Skin epidermis (tissue), 12 donors: ENCODE data around the gene ATP6V1G3.
"Not testable (repeated sequence)": the region's sequence is repeated elsewhere in the genome, so short reads cannot be mapped to it uniquely, and the experiment has no call there.

Source experiments
- H3K27ac ChIP-seq, 21 experiments: fragments of 200-600 bp; sonication (generic) in 11 of 21; one replicate each; pipeline ENCODE4 v1.5.0; 2020; ENCODE audit warnings: mild to moderate bottlenecking in 3 of 21, inconsistent platforms in 2 of 21, moderate library complexity in 2 of 21
- H3K4me3 ChIP-seq, 7 experiments: fragments of 200-600 bp; sonication (generic) in 2 of 7; one replicate each; pipeline ENCODE4 v1.5.0; 2020; ENCODE audit warnings: inconsistent platforms in 2 of 7, mild to moderate bottlenecking in 2 of 7, moderate library complexity in 1 of 7

ATP6V1G3 gene

GRCh38 chr1:198544265-198544664, 3.8 kb upstream of the ATP6V1G3 start:
- Histone ChIP-seq H3K27ac (peak overlapping the region in 1 of 21 experiments; percentile 53), H3K4me3 (no peak overlapping the region)

GRCh38 chr1:198543670-198544260, 3.3 kb upstream of the ATP6V1G3 start:
- Histone ChIP-seq H3K4me3 (no peak overlapping the region), H3K27ac (peak overlapping the region in 1 of 21 experiments; percentile 53)

- H3K4me3 ChIP-seq, result no peak overlapping the region
- H3K27ac ChIP-seq, result no peak overlapping the region
These were observed 2.2 kb upstream of the ATP6V1G3 start for GRCh38 chr1:198542632-198543031.

- no peak overlapping the region for H3K4me3 ChIP-seq
- no peak overlapping the region for H3K27ac ChIP-seq
These were observed 1.3 kb upstream of the ATP6V1G3 start for GRCh38 chr1:198541737-198542136.

GRCh38 chr1:198538579-198539364, 1.7 kb downstream of the ATP6V1G3 start:
- Histone ChIP-seq H3K4me3 (no peak overlapping the region), H3K27ac (no peak overlapping the region)

GRCh38 chr1:198535631-198536030, 4.8 kb downstream of the ATP6V1G3 start:
- no peak overlapping the region for H3K4me3 ChIP-seq

GRCh38 chr1:198534548-198535418, 5.7 kb downstream of the ATP6V1G3 start:
- Histone ChIP-seq H3K4me3 (no peak overlapping the region), H3K27ac (peak overlapping the region in 5 of 21 experiments; percentile 8 to 69 (median 32))

More at GRCh38 chr1:198535631-198536030, 4.8 kb downstream of the ATP6V1G3 start:
- peak overlapping the region in 1 of 21 experiments; percentile 69 for H3K27ac ChIP-seq

GRCh38 chr1:198531891-198532290, 8.6 kb downstream of the ATP6V1G3 start:
- Histone ChIP-seq H3K4me3 (no peak overlapping the region), H3K27ac (no peak overlapping the region)

- Histone ChIP-seq H3K4me3 (no peak overlapping the region), H3K27ac (no peak overlapping the region)
These were observed 9.5 kb downstream of the ATP6V1G3 start for GRCh38 chr1:198530953-198531352.

- Histone ChIP-seq H3K27ac (peak overlapping the region in 1 of 21 experiments; percentile 2), H3K4me3 (no peak overlapping the region)
These were observed 11.1 kb downstream of the ATP6V1G3 start for GRCh38 chr1:198529414-198529813.

GRCh38 chr1:198528364-198528763, 12.1 kb downstream of the ATP6V1G3 start:
- Histone ChIP-seq H3K27ac (no peak overlapping the region), H3K4me3 (no peak overlapping the region)

- no peak overlapping the region for H3K4me3 ChIP-seq
These were observed 15.9 kb downstream of the ATP6V1G3 start for GRCh38 chr1:198524556-198524955.

GRCh38 chr1:198524127-198524526, 16.4 kb downstream of the ATP6V1G3 start:
- peak overlapping the region in 5 of 21 experiments; percentile 19 to 55 (median 34) for H3K27ac ChIP-seq
- not testable (repeated sequence) for H3K4me3 ChIP-seq

More at GRCh38 chr1:198524556-198524955, 15.9 kb downstream of the ATP6V1G3 start:
- H3K27ac ChIP-seq, result peak overlapping the region in 4 of 21 experiments; percentile 19 to 55 (median 38)

GRCh38 chr1:198523182-198523950, 17.1 kb downstream of the ATP6V1G3 start:
- H3K27ac ChIP-seq, result peak overlapping the region in 4 of 21 experiments; percentile 21 to 55 (median 38)
- no peak overlapping the region for H3K4me3 ChIP-seq

- Histone ChIP-seq H3K4me3 (no peak overlapping the region), H3K27ac (peak overlapping the region in 4 of 21 experiments; percentile 31 to 68 (median 64))
These were observed 19.8 kb downstream of the ATP6V1G3 start for GRCh38 chr1:198520524-198521254.

- Histone ChIP-seq H3K4me3 (peak overlapping the region in 1 of 7 experiments; percentile 8), H3K27ac (peak overlapping the region in 4 of 21 experiments; percentile 31 to 68 (median 64))
These were observed 20.6 kb downstream of the ATP6V1G3 start for GRCh38 chr1:198519639-198520501.

GRCh38 chr1:198517623-198518199, 22.8 kb downstream of the ATP6V1G3 start:
- no peak overlapping the region for H3K4me3 ChIP-seq
- no peak overlapping the region for H3K27ac ChIP-seq
